A549 (cell line): Measurements from ENCODE around the gene MAPK8IP3. TPM values are rescaled to one million over a fixed set of nuclear protein-coding genes. Genes with fewer than 3 reads are reported as not detected.

Source experiments
- ATAC-seq, 2 experiments: fragments of 200-7000 bp in 1 of 2; fragments of >200 bp in 1 of 2; cut with Nextera tagmentation in 1 of 2; cut with Tn5 transposase in 1 of 2; 3 replicates each; pipeline versions ENCODE4 v1.8.0 to v1.9.1; 2018 to 2020; ENCODE audit warnings: mild to moderate bottlenecking in 1 of 2, moderate library complexity in 1 of 2
- CTCF ChIA-PET: fragments of 300-600 bp; sonication (Branson Sonifier 250); formaldehyde crosslinking; extraction: SDS; loops from one replicate; lab custom pipeline; 2021; ENCODE audit warnings: antibody characterized with exemption, inconsistent platforms; lab: Yijun Ruan, JAX
- POLR2A ChIA-PET: fragments of 350-600 bp; formaldehyde crosslinking; extraction: SDS; loops from one replicate; lab custom pipeline; 2021; ENCODE audit warnings: antibody characterized with exemption, inconsistent platforms; lab: Yijun Ruan, JAX
- DNase-seq, 2 experiments: peaks; one replicate each; pipeline versions ENCODE4 v3.0.0 to v3.0.0-alpha.2; 2011 to 2016; ENCODE audit warnings: low read depth in 1 of 2, low spot score in 1 of 2
- FAIRE-seq: peaks from 2 replicates; lab custom pipeline; 2011; peaks lifted over from hg19 to GRCh38; lab: Jason Lieb, UNC
- H3K27ac ChIP-seq, 2 experiments: fragments of >200 bp; sonication (Bioruptor Twin); formaldehyde crosslinking; 3 replicates each; pipeline ENCODE4 v1.5.1; 2016 to 2017
- H3K4me1 ChIP-seq: fragments of >200 bp; sonication (Bioruptor Twin); formaldehyde crosslinking; 3 replicates; pipeline ENCODE4 v1.6.1; 2016
- H3K4me2 ChIP-seq: fragments of >200 bp; sonication (Bioruptor Twin); formaldehyde crosslinking; 3 replicates; pipeline ENCODE4 v1.6.1; 2016
- H3K4me3 ChIP-seq: fragments of >200 bp; sonication (Bioruptor Twin); formaldehyde crosslinking; 3 replicates; pipeline ENCODE4 v1.5.1; 2016
- H3K9me3 ChIP-seq: fragments of >200 bp; sonication (Bioruptor Twin); formaldehyde crosslinking; 3 replicates; pipeline ENCODE4 v1.6.1; 2016
- CBX2 ChIP-seq: fragments of 200-600 bp; sonication (generic); IDR thresholded peaks from 2 replicates; pipeline ENCODE4 v1.6.1; 2016; ENCODE audit warnings: low read depth, mild to moderate bottlenecking, borderline replicate concordance
- CBX8 ChIP-seq: fragments of 200-600 bp; sonication (generic); IDR thresholded peaks from 2 replicates; pipeline ENCODE4 v1.6.1; 2016
- CHD4 ChIP-seq: fragments of 200-600 bp; sonication (generic); IDR thresholded peaks from 2 replicates; pipeline ENCODE4 v1.6.1; 2016; ENCODE audit warnings: antibody characterized with exemption, mild to moderate bottlenecking, borderline replicate concordance
- CTCF ChIP-seq: fragments of >200 bp; sonication (Bioruptor Twin); formaldehyde crosslinking; IDR thresholded peaks from 3 replicates; pipeline ENCODE4 v1.5.1; 2016
- EHF ChIP-seq: fragments of 250-450 bp; sonication (Bioruptor Pico); IDR thresholded peaks from 2 replicates; pipeline ENCODE4 v1.5.0; 2020; ENCODE audit warnings: mild to moderate bottlenecking
- EHMT2 ChIP-seq: fragments of 200-600 bp; sonication (generic); IDR thresholded peaks from 2 replicates; pipeline ENCODE4 v1.6.1; 2016; ENCODE audit warnings: antibody characterized with exemption, low read depth, mild to moderate bottlenecking, moderate library complexity
- ELK1 ChIP-seq: fragments of 150-350 bp; IDR thresholded peaks from 2 replicates; pipeline ENCODE4 v1.6.1; 2014; ENCODE audit warnings: low read depth, mild to moderate bottlenecking, low read length
- FOSB ChIP-seq: fragments of 250-450 bp; sonication (Bioruptor Pico); IDR thresholded peaks from 2 replicates; pipeline ENCODE4 v1.5.0; 2020; ENCODE audit warnings: mild to moderate bottlenecking, moderate library complexity
- FOSL2 ChIP-seq, 2 experiments: fragments of 450-650 bp in 1 of 2; fragments of >200 bp in 1 of 2; sonication (Bioruptor Twin) in 1 of 2; formaldehyde crosslinking; IDR thresholded peaks; 2 replicates each; pipeline versions ENCODE4 v1.5.0 to v1.6.1; 2016 to 2020; ENCODE audit warnings: mild to moderate bottlenecking in 1 of 2, moderate library complexity in 1 of 2
- HOXA7 ChIP-seq: fragments of 250-450 bp; sonication (Bioruptor Pico); IDR thresholded peaks from 2 replicates; pipeline ENCODE4 v1.5.0; 2020; ENCODE audit warnings: mild to moderate bottlenecking, moderate library complexity
- HOXB13 ChIP-seq: fragments of 250-450 bp; sonication (Bioruptor Pico); IDR thresholded peaks from 2 replicates; pipeline ENCODE4 v1.5.0; 2020; ENCODE audit warnings: low read depth, mild to moderate bottlenecking, moderate library complexity
- HOXB5 ChIP-seq: fragments of 250-450 bp; sonication (Bioruptor Pico); IDR thresholded peaks from 2 replicates; pipeline ENCODE4 v1.5.0; 2020; ENCODE audit warnings: mild to moderate bottlenecking, moderate library complexity
- JUNB ChIP-seq: fragments of >200 bp; sonication (Bioruptor Twin); formaldehyde crosslinking; IDR thresholded peaks from 2 replicates; pipeline ENCODE4 v1.6.1; 2016
- KDM1A ChIP-seq: fragments of 200-600 bp; sonication (generic); IDR thresholded peaks from 2 replicates; pipeline ENCODE4 v1.6.1; 2016; ENCODE audit warnings: low read depth, mild to moderate bottlenecking
- KDM5A ChIP-seq: fragments of 200-600 bp; sonication (generic); IDR thresholded peaks from 2 replicates; pipeline ENCODE4 v1.6.1; 2016; ENCODE audit warnings: antibody characterized with exemption, mild to moderate bottlenecking
- MAFK ChIP-seq: fragments of 450-650 bp; IDR thresholded peaks from 2 replicates; pipeline ENCODE4 v1.6.1; 2014; ENCODE audit not compliant: partially characterized antibody
- MAZ ChIP-seq: fragments of 150-350 bp; IDR thresholded peaks from 2 replicates; pipeline ENCODE4 v1.6.1; 2014; ENCODE audit warnings: antibody characterized with exemption, low read depth, low read length, borderline replicate concordance
- MYC ChIP-seq: IDR thresholded peaks from 2 replicates; pipeline ENCODE4 v1.6.1; 2012; ENCODE audit warnings: mild to moderate bottlenecking, inconsistent platforms, low read length, improper control_type of control experiment, borderline replicate concordance
- POLR2A ChIP-seq: IDR thresholded peaks from 2 replicates; pipeline ENCODE4 v1.6.1; 2012; ENCODE audit warnings: mild to moderate bottlenecking, low read length
- POLR2AphosphoS2 ChIP-seq: conservative IDR thresholded peaks from 2 replicates; pipeline ENCODE4 v1.6.1; 2012; ENCODE audit warnings: low read length, improper control_type of control experiment, inconsistent platforms
- RCOR1 ChIP-seq: fragments of 150-350 bp; IDR thresholded peaks from 2 replicates; pipeline ENCODE4 v1.6.1; 2014; ENCODE audit warnings: antibody characterized with exemption, low read length, low read depth
- SMC3 ChIP-seq: fragments of >200 bp; sonication (Bioruptor Twin); formaldehyde crosslinking; IDR thresholded peaks from 3 replicates; pipeline ENCODE4 v1.6.1; 2018; ENCODE audit warnings: inconsistent platforms
- TP53 ChIP-seq: fragments of 250-450 bp; sonication (Bioruptor Pico); IDR thresholded peaks from 2 replicates; pipeline ENCODE4 v1.5.0; 2021; ENCODE audit warnings: mild to moderate bottlenecking, moderate library complexity
- ZC3H11A ChIP-seq: fragments of 450-650 bp; IDR thresholded peaks from 2 replicates; pipeline ENCODE4 v1.6.1; 2014; ENCODE audit warnings: antibody characterized with exemption, mild to moderate bottlenecking
- ZFP36 ChIP-seq: fragments of 450-650 bp; IDR thresholded peaks from 2 replicates; pipeline ENCODE4 v1.6.1; 2014; ENCODE audit warnings: borderline replicate concordance; ENCODE audit not compliant: partially characterized antibody
- WGBS: methylation state at CpG from one replicate; pipeline ENCODE4 v1.1.6; 2017; ENCODE audit errors: missing lambda C conversion rate; 5-methylcytosine and 5-hydroxymethylcytosine counted together
- polyA plus RNA-seq, 4 experiments: library from polyadenylated mRNA; depleted of rRNA in 3 of 4; stranded (reverse); fragments of >200 nt; fragmentation: RNase III in 1 of 4; extraction: RNeasy Plus Mini Kit Qiagen cat#74134 plus additional on column Dnase treatment in 1 of 4; gene quantifications; 2 replicates in 3 of 4; 3 replicates in 1 of 4; pipeline ENCODE4 v1.2.3, GENCODE V29; 2011 to 2017

MAPK8IP3 gene
- polyA plus RNA-seq, 2 of the 4 experiments (the other 2 are of a cell fraction): 12.0 to 53.3 TPM

DNA sequence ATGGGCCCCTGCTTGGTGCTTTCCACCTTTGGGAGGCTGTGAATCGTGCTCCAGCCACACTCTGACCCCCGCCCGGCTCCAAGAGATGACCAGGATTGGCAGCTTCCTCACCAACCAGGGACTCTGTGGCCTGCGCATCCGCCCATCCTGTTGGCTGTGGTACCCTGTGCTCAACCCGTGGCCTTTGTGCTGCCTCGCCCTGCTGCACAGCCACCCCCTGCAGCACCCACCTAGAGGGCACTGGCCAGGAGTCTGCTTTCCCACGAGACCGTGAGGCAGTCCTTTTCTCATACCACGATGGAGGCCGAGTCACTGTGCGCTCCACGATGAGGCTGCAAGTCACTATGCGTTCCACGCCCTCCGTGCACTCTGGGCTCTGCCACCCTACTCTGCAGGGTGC is 46.0 kb downstream of the MAPK8IP3 start:
- POLR2A ChIA-PET: no interaction called here
- H3K9me3 ChIP-seq: no peaks in the 10 kb centered on the region
- no peak overlapping the region for H3K4me2 ChIP-seq
- TF ChIP-seq SMC3 (no peak), CHD4 (no peak), ZFP36 (no peak), POLR2A (no peak), CTCF (no peak), POLR2AphosphoS2 (no peak), EHF (CRISPR knock-in tag) (no peak), KDM5A (no peak), TP53 (CRISPR knock-in tag) (no peak), RCOR1 (no peak), ZC3H11A (no peak)
- no peak overlapping the region for H3K4me3 ChIP-seq
- no peak for DNase-seq
- no peak for FAIRE-seq
- WGBS: 92% methylated on average over 16 of the region's 16 CpGs
- CTCF ChIA-PET: interaction anchor here (1.0 to 3.2 kb wide), 3 partner anchors 12 to 44 kb away, joined by 3 to 15 read pairs (median 3); no protein-coding TSS in a partner anchor
- H3K27ac ChIP-seq: no peak overlapping the region
- H3K4me1 ChIP-seq: peaks cover 4% of the 10 kb centered on the region
- no peak for ATAC-seq

- TF ChIP-seq MAZ (no peak), ZC3H11A (no peak), CTCF (no peak), CBX8 (no peak), CBX2 (no peak), JUNB (no peak), EHMT2 (no peak), FOSL2 (IDR thresholded peaks at IDR 0.05) (no peak), FOSL2 (CRISPR knock-in tag; IDR thresholded peaks at IDR 0.05) (no peak)
Measured at GRCh38 chr16:1752853-1753252, 46.9 kb downstream of the MAPK8IP3 start.

GRCh38 chr16:1754204-1754603 is 48.2 kb downstream of the MAPK8IP3 start:
- FAIRE-seq (no peak), DNase-seq (no peak), ATAC-seq (no peak)
- Histone ChIP-seq H3K9me3 (no peaks in the 10 kb centered on the region), H3K4me3 (no peak overlapping the region), H3K4me1 (no peaks in the 10 kb centered on the region), H3K27ac (no peak overlapping the region), H3K4me2 (no peak overlapping the region)
- WGBS: 94% methylated on average over 12 of the region's 12 CpGs
- POLR2A ChIA-PET: interaction anchor here (1.6 kb wide), 1 partner anchor 18 kb away, joined by 4 read pairs; the partner anchor contains the start of genes EME2 and MRPS34
- TF ChIP-seq JUNB (no peak), KDM5A (no peak), ZC3H11A (no peak), MAZ (no peak), ZFP36 (no peak), KDM1A (no peak), FOSL2 (IDR thresholded peaks at IDR 0.05) (no peak), FOSL2 (CRISPR knock-in tag; IDR thresholded peaks at IDR 0.05) (no peak), ELK1 (no peak), FOSB (CRISPR knock-in tag) (no peak), MYC (no peak), CBX8 (no peak), RCOR1 (no peak), HOXB5 (CRISPR knock-in tag) (no peak), EHF (CRISPR knock-in tag) (no peak), POLR2A (no peak), MAFK (no peak), HOXB13 (CRISPR knock-in tag) (no peak), HOXA7 (CRISPR knock-in tag) (no peak)
- CTCF ChIA-PET: interaction anchor here (0.8 to 2.0 kb wide), 3 partner anchors 9 to 48 kb away, joined by 4 to 9 read pairs (median 6); partner anchors contain the start of gene MAPK8IP3

More at GRCh38 chr16:1752853-1753252, 46.9 kb downstream of the MAPK8IP3 start:
- no peaks in the 10 kb centered on the region for H3K9me3 ChIP-seq
- DNase-seq: no peak
- no peaks in the 10 kb centered on the region for H3K4me1 ChIP-seq
- no peak for FAIRE-seq
- H3K4me2 ChIP-seq: no peak overlapping the region
- CTCF ChIA-PET: interaction anchor here (1.0 to 1.1 kb wide), 2 partner anchors 20 to 29 kb away, joined by 3 to 4 read pairs; no protein-coding TSS in a partner anchor
- H3K4me3 ChIP-seq: no peak overlapping the region
- no peak overlapping the region for H3K27ac ChIP-seq
- 92% methylated on average over 14 of the region's 14 CpGs for WGBS
- no peak for ATAC-seq
- POLR2A ChIA-PET: no interaction called here
